H1 (cell line): ENCODE results near the gene ASIC1. TPM values are rescaled to one million over a fixed set of nuclear protein-coding genes. Genes with fewer than 3 reads are reported as not detected.

Source experiments
- CTCF ChIP-seq, 3 experiments: IDR thresholded peaks; 1 replicate in 2 of 3; 2 replicates in 1 of 3; pipeline versions ENCODE4 v1.5.1 to v1.6.1; 2011; ENCODE audit warnings: low read length in 3 of 3, mild to moderate bottlenecking in 3 of 3, inconsistent platforms in 2 of 3, low read depth in 1 of 3, moderate library complexity in 1 of 3; ENCODE audit not compliant: insufficient read depth in 1 of 3; ENCODE audit errors: control extremely low read depth in 1 of 3
- TBP ChIP-seq: IDR thresholded peaks from 2 replicates; pipeline ENCODE4 v1.6.1; 2011; ENCODE audit warnings: low read depth, low read length, improper control_type of control experiment
- polyA plus RNA-seq, 7 experiments: library from polyadenylated mRNA; depleted of rRNA in 3 of 7; stranded (reverse) in 5 of 7; unstranded in 2 of 7; fragments of >200 nt in 5 of 7; fragments of 200-250 nt in 2 of 7; gene quantifications; 1 replicate in 5 of 7; 2 replicates in 1 of 7; 4 replicates in 1 of 7; pipeline versions ENCODE4 v1.2.1 to v1.2.3, GENCODE V29; 2011 to 2013; ENCODE audit warnings: missing spikeins in 2 of 7, mixed read lengths in 2 of 7
- total RNA-seq: library from RNA; stranded (reverse); fragmentation: NEBNext Ultra II Directional; extraction: Animal tissue kit (Norgen Biotek cat#: 25700); gene quantifications from 2 replicates; pipeline ENCODE4 v1.2.1, GENCODE V29; 2021

The ASIC1 gene
- total and polyA plus RNA-seq, 2 of the 8 experiments (the other 6 are each of a cell fraction or from before 2014, with no cell fraction given) = 2.4 to 4.4 TPM

DNA sequence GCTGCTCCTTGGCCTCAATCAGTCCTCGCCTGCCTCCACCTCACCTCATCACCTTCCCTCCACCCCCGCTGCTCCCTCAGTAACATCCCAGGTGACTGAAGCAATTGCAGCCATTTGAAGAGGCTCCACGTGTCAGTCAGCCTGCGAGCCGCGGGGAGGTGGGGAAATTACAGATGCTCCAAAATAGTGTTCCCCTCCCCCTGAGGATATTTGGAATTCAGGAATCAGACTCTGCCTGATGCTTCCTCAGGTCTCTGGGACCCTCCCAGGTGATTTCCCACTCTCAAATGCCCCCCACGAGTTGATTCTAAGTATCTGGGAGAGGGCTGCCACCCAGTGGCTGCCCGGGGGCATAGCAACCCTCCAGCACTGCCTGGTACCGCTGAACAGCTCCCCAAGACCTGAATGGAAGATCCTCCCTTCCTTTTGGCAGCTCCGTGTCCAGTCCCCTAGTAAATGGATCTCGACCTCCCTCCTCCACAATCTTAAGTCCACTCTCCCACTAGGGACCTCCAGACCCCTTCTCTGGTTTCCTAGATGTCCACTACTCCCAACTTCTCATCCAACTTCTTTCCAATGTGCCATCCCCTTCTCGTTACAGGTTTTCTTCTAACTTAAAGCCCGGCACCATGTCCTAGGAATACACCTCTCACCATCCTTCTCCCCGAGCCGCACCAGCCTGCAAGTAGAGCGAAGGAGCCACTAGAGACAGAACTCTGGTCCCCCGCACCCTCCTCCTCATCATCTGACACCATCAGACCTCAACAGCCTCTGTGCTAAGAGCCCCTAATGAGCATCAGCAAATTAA, 1.4 kb upstream of the ASIC1 start (continued):
- TF ChIP-seq TBP (no peak), CTCF (IDR thresholded peaks at IDR 0.05; ENCODE audit: control extremely low read depth in 1 of 3, insufficient read depth in 1 of 3, low read depth in 1 of 3, low read length in 3 of 3) (peak; percentile 90 to 96 (median 91))
